Gastroesophageal sphincter (tissue), 3 donors: Measurements from ENCODE around the gene LRRC49.

ENCODE experiments used
- EP300 ChIP-seq: sonication (generic); formaldehyde crosslinking; IDR thresholded peaks from one replicate; pipeline ENCODE4 v1.6.1; 2017; ENCODE audit warnings: antibody characterized with exemption, mild to moderate bottlenecking
- POLR2A ChIP-seq, 2 donors: fragments of 450-650 bp; IDR thresholded peaks; one replicate each; pipeline ENCODE4 v1.6.1; 2017; ENCODE audit warnings: antibody characterized with exemption in 2 of 2, mild to moderate bottlenecking in 2 of 2, moderate library complexity in 1 of 2
- POLR2AphosphoS5 ChIP-seq: sonication (generic); formaldehyde crosslinking; IDR thresholded peaks from one replicate; pipeline ENCODE4 v1.6.1; 2017; ENCODE audit warnings: antibody characterized with exemption
- TF ChIP-seq, protein P1 (sequence below), 4 experiments: fragments of 200-600 bp in 2 of 4; fragments of 450-650 bp in 2 of 4; sonication (generic) in 1 of 4; IDR thresholded peaks; one replicate each; pipeline ENCODE4 v1.5.1; 2017 to 2019; ENCODE audit warnings: antibody characterized with exemption in 4 of 4, mild to moderate bottlenecking in 2 of 4, moderate library complexity in 2 of 4

DNA sequence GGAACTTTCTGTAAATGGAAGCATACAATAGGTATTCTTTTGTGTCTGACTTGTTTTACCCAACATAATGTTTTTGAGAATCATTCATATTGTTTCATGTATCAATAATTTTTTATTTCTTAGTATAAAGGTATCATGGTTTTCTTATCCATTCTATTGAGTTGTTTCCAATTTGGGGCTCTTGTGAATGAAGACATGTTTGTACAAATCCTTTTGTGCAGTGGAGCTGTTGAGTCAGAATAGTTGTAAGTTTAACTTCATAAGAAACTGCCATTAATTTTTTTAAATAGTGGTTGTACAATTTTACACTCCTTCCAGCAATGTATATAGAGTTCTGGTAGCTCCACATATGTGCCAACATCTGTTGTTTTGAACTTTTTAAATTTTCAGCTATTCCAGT lies 163.5 kb downstream of the LRRC49 start:
- TF ChIP-seq POLR2A (IDR thresholded peaks at IDR 0.05) (no peak), EP300 (no peak), POLR2AphosphoS5 (no peak)
- TF ChIP-seq, protein P1, sequence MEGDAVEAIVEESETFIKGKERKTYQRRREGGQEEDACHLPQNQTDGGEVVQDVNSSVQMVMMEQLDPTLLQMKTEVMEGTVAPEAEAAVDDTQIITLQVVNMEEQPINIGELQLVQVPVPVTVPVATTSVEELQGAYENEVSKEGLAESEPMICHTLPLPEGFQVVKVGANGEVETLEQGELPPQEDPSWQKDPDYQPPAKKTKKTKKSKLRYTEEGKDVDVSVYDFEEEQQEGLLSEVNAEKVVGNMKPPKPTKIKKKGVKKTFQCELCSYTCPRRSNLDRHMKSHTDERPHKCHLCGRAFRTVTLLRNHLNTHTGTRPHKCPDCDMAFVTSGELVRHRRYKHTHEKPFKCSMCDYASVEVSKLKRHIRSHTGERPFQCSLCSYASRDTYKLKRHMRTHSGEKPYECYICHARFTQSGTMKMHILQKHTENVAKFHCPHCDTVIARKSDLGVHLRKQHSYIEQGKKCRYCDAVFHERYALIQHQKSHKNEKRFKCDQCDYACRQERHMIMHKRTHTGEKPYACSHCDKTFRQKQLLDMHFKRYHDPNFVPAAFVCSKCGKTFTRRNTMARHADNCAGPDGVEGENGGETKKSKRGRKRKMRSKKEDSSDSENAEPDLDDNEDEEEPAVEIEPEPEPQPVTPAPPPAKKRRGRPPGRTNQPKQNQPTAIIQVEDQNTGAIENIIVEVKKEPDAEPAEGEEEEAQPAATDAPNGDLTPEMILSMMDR (IDR thresholded peaks at IDR 0.05), result no peak
